ENCODE measurements around the gene TNK1.

TNK1 gene

GRCh38 chr17:7391307-7391706, 10.4 kb downstream of the TNK1 start:
- DNase-seq (ENCODE audit: low spot score), result no peak

- DNase-seq (ENCODE audit: low spot score), result no peak
Observed at GRCh38 chr17:7392696-7393612, 12.1 kb downstream of the TNK1 start.

GRCh38 chr17:7393613-7394451, 12.9 kb downstream of the TNK1 start:
- peak; percentile 71 for DNase-seq (ENCODE audit: low spot score)

- peak; percentile 96 for DNase-seq (ENCODE audit: low spot score)
Observed at GRCh38 chr17:7394452-7395191, 13.7 kb downstream of the TNK1 start, which contains the start of gene PLSCR3. Gene PLSCR3 (minus strand): TSS chr17:7394525. CDS start chr17:7394110, 415 bp downstream.

- no peak for DNase-seq (ENCODE audit: low spot score)
Observed at GRCh38 chr17:7396147-7396546, 15.3 kb downstream of the TNK1 start.

- no peak for DNase-seq (ENCODE audit: low spot score)
Observed at GRCh38 chr17:7398612-7399011, 17.7 kb downstream of the TNK1 start.

GRCh38 chr17:7403043-7403726, 22.3 kb downstream of the TNK1 start:
- no peak for DNase-seq (ENCODE audit: low spot score)

GRCh38 chr17:7403727-7403976, 22.8 kb downstream of the TNK1 start:
- peak; percentile 85 for DNase-seq (ENCODE audit: low spot score)

GRCh38 chr17:7403977-7404736, 23.3 kb downstream of the TNK1 start, which contains the start of gene TMEM256:
Gene TMEM256 (minus strand): TSS chr17:7404097. CDS start chr17:7404084, 13 bp downstream.
- peak; percentile 97 for DNase-seq (ENCODE audit: low spot score)

- peak; percentile 89 for DNase-seq (ENCODE audit: low spot score)
Observed at GRCh38 chr17:7404737-7405349, 24.0 kb downstream of the TNK1 start.

- peak; percentile 50 for DNase-seq (ENCODE audit: low spot score)
Observed at GRCh38 chr17:7405350-7406234, 24.7 kb downstream of the TNK1 start.

- DNase-seq (ENCODE audit: low spot score), result no peak
Observed at GRCh38 chr17:7406235-7406825, 25.4 kb downstream of the TNK1 start.

- DNase-seq (ENCODE audit: low spot score), result no peak
Observed at GRCh38 chr17:7407082-7407481, 26.2 kb downstream of the TNK1 start.

GRCh38 chr17:7407485-7408251, 26.8 kb downstream of the TNK1 start, which contains the start of gene NLGN2:
Gene NLGN2 (plus strand): TSS chr17:7407845. CDS start chr17:7408256, 411 bp downstream.
- DNase-seq (ENCODE audit: low spot score), result no peak

GRCh38 chr17:7408252-7408727, 27.4 kb downstream of the TNK1 start:
- DNase-seq (ENCODE audit: low spot score), result no peak

GRCh38 chr17:7408863-7409262, 28.0 kb downstream of the TNK1 start:
- no peak for DNase-seq (ENCODE audit: low spot score)

- no peak for DNase-seq (ENCODE audit: low spot score)
Observed at GRCh38 chr17:7409716-7410115, 28.8 kb downstream of the TNK1 start.

Data from AG08396 (cell line).